GM19395 (cell line): ENCODE results near the gene PTPRD.
"Not testable (repeated sequence)": the region's sequence is repeated elsewhere in the genome, so short reads cannot be mapped to it uniquely, and the experiment has no call there.

Source experiments
- ATAC-seq: cut with Tn5 transposase; IDR thresholded peaks from one replicate; pipeline ENCODE4 v1.9.1; 2021; ENCODE audit warnings: mild to moderate bottlenecking, moderate library complexity; ENCODE audit not compliant: unreplicated experiment

PTPRD gene

GRCh38 chr9:8717146-8717545 is 1895.7 kb downstream of the PTPRD start:
- ATAC-seq: no peak

DNA sequence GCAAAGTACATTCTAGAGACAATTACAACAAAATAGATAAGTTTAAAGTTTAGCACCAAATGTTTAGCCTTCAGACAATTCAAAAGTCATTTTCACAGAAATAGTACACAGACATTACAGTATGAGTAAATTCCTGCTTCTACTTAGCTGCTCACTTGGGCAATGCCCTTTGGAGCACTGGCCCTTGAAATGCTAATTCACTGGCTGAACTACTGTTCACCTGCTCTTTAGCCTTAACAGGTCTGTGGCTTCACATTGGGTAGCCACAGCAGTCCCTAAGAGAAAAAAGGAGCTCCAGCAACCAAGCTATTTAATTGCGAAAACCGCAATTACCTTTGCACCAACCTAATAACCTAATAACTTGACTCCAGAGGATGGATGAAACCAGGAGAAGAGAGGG is 1897.0 kb downstream of the PTPRD start:
- ATAC-seq: no peak

DNA sequence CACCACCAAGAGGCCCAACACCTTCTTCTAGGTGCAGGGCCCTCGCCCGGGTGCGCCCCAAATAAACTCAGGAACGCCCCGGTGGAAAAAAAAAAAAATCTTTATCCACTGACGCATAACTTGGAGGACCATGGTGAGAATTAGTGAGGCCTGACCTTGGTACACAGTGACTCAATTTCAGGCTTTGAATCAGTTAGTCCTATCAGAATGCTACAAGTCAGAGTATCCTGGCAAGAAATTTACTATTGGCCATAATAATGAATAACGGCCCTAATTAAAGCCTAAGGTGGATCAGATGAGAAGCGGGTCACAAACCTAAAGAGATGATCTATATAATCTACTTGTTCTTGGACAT is 1899.0 kb downstream of the PTPRD start:
- no peak for ATAC-seq

DNA sequence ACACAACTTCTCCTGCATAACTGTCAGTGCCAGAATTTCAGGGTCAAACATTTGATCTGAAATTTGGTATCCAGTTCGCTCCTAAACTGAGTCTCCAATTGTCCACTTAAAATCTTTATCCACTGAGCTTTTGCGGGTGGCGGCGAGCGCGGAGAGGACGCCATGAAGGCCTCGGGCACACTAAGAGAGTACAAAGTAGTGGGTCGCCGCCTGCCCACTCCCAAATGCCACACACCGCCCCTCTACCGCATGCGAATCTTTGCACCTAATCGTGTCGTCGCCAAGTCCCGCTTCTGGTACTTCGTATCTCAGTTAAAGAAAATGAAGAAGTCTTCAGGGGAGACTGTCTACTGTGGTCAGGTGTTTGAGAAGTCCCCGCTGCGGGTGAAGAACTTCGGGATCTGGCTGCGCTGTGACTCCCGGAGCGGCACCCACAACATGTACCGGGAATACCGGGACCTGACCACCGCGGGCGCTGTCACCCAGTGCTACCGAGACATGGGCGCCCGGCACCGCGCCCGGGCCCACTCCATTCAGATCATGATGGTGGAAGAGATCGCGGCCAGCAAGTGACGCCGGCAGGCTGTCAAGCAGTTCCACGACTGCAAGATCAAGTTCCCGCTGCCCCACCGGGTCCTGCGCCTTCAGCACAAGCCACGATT is 1899.5 kb downstream of the PTPRD start:
- no peak for ATAC-seq

- ATAC-seq: no peak
Observed at GRCh38 chr9:8709731-8710130, 1903.1 kb downstream of the PTPRD start.

DNA sequence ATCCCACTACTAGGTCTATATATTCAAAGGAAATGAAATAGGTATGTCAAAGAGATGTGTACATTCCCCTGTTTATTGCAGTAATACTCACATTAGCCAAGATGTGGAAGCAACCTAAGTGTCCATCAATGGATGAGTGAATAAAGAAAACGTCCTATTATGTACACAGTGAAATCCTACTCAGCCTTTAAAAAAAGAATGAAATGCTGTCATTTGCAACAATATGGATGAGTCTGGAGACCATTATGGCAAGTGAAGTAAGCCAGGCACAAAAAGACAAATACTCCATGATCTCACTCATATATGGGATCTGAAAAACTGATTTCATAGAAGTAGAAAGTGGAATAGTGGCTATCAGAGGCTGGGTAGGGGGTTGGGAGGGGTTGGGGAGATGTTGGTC is 1904.1 kb downstream of the PTPRD start:
- no peak for ATAC-seq

- ATAC-seq: no peak
Observed at GRCh38 chr9:8706998-8707397, 1905.8 kb downstream of the PTPRD start.

- no peak for ATAC-seq
Observed at GRCh38 chr9:8706531-8706930, 1906.3 kb downstream of the PTPRD start.

DNA sequence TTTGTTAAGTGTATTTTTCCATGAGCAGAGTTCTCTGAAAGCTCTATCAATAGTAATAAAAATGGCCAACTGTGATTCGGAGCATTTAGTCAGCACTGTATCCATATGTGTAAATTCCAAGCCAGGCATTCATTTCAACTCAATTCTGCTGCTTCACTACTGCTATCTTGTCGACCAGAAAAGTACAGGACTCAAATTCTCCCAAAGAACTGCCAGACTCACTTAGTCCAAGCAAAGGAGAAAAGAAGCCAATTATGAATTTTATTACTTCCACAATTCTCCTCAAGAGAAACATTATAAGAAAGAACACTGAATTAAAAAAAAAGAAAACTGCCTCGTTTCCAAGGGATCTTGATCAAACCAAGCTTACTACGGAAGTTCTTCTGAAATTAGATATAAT is 1906.9 kb downstream of the PTPRD start:
- no peak for ATAC-seq

DNA sequence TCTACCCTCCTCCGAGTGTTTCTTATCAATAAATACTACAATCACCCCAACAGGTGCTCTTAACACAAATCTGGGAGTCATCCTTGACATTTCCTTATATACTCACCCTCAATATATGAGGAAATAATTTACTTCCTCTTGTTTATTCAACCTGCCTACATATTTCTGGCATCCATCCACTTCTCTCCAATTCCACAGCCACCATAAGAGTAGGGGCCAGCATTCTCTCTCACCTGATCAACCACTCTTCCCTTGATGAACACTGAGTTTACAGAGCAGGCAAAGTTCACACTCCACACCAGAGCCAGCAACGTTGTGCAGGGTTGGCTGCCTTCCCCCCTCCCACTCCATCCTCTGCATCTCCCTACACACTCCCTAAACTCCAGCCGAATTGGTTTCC is 1908.9 kb downstream of the PTPRD start:
- ATAC-seq: no peak

DNA sequence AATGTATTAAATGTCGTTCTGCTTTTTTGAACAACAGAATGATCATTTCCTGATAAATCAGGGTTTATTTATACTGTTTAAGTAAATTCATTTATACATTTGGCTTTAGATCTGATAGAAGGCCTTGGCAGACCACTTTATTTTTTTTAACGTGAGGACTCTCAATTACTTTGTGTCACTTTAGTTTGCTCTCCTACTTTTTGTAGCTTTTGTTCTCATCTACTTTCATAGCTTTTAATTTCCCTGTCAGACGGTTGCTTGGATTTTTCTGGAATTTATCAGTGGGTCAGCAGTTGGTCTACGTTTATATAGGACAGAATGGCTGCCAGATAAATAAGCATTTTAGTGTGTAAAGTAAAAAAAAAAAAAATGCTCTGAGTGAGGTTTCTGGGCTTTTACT is 1910.9 kb downstream of the PTPRD start:
- ATAC-seq: no peak

- ATAC-seq: not testable (repeated sequence)
Observed at GRCh38 chr9:8697565-8697964, 1915.2 kb downstream of the PTPRD start.

DNA sequence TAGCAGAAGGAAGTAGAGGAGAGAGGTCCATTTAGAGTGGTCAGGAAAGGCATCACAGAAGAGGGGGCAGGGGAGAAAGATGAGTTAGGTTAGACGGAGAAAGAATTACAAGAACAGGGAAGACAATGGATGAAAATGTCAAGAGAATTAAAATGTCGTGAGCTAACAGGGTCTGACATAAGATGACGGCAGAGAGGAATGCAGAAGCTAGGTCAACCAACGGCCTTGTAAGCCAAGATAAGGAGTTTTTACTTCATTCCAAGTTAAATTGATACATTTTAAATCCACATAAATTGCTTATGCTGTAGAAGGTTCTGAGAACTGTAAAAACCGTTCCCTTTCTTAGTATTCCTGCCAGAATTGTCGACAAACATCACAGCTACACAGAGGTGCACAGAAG is 1916.3 kb downstream of the PTPRD start:
- no peak for ATAC-seq

GRCh38 chr9:8694983-8695588 is 1917.7 kb downstream of the PTPRD start:
- no peak for ATAC-seq

- ATAC-seq: no peak
Observed at GRCh38 chr9:8693464-8693863, 1919.3 kb downstream of the PTPRD start.

DNA sequence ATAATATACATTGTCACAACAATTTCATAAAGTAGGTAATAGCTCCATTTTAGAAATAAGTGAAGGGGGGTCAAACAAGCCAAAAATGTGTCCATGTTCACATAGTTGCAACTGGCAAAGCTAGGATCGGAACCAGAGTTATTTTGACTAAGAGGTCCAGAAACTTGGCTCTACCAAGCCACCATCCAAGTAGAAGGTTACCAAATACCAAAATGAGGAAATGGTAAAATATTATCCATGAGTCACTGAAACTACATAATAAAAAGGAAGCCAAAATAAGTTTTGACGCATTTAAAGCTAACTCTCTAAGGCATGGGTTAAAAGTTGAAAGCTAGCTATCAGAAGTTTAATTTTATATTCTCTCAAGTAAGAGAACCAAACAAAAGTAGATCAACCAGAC is 1926.3 kb downstream of the PTPRD start:
- no peak for ATAC-seq

DNA sequence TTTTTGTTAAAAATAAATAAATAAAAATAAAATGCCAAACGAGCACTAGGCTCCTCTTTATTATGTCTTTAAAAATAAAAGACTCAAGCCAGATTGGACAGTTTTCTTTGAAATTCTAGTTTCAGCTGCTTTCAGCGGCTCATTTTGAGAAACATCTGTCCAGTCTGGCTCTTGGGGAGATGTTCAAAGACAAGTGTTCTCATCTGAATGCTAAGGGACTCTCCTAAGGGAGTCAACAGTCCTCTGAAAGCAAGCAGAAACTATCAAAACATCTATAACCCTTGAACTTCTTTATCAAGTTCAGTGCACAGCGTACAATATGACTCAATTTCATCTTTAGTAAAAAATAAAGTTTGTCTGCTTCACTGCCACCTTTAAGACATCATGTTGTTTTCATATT is 1927.0 kb downstream of the PTPRD start:
- no peak for ATAC-seq

GRCh38 chr9:8684978-8685708 is 1927.7 kb downstream of the PTPRD start:
- no peak for ATAC-seq

DNA sequence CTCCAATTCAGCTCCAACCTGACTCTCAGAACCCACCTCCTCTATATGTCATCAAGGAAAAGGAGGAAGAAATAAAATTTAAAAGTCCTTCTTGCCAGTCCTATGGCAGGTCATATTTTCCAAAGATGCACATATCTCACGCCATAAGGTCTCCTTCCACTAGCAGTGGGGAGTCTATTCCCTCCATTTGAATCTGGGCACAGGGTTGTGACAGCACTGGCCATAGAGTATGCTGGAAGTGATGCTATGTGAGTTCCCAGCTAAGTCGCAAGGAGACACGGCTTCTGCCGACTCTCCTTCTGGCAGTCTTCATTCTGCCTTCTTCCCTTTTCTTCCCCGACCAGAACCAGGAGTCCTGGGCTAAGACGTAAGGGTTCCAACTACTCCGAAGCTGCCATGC is 1929.3 kb downstream of the PTPRD start:
- no peak for ATAC-seq

- no peak for ATAC-seq
Observed at GRCh38 chr9:8680658-8681057, 1932.1 kb downstream of the PTPRD start.

DNA sequence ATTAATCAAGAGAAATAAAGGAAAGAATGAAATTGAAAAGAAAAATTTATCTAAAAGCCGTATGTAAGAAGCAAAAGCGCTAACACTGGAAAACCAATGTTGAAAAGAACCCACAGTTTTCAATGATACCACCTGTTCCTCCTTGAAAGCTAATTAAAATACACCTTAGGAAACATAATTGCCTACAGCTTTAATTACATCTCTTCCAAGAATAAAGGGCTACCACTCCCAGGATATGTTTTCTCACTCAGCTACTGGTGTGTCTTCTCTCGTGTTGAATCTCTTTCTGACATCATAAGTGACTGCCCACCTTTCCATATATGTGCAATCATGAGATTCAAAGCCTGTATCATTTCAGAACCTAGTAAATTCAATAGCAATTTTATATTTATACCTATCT is 1932.6 kb downstream of the PTPRD start:
- no peak for ATAC-seq

DNA sequence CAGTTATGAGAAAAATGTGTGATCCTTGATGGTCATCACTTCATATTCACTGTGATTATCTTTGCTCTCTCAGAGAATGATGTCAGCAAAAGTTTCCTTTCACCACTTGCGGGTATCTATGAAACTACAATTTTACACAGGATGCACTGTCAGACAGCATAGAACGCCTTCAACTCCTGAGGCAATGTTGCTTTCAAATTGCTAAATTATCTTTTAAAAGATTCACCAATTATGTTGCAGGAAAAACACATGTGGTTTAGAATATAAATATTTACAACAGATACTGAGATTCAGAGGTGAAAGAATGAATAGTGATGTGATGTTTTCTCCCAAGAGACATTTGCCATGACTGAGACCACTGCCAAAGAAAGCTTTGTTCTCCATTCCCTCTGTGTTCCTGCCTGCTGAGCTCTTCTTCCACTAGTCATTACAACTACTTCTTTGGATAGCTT is 1933.4 kb downstream of the PTPRD start:
- ATAC-seq: no peak
